ENCODE measurements around the gene PEAK3.
A peak's percentile ranks its signal among the peaks of the same experiment; 100 is the strongest.
"Not testable (repeated sequence)": the region's sequence is repeated elsewhere in the genome, so short reads cannot be mapped to it uniquely, and the experiment has no call there.

The PEAK3 gene

GRCh38 chr19:2288338-2288817 is 6.4 kb upstream of the PEAK3 start:
- no peak for DNase-seq

- no peak for DNase-seq
Observed at GRCh38 chr19:2287585-2288337, 5.8 kb upstream of the PEAK3 start.

GRCh38 chr19:2286402-2287140 is 4.6 kb upstream of the PEAK3 start:
- no peak for DNase-seq

GRCh38 chr19:2283835-2284507 is 2.0 kb upstream of the PEAK3 start:
- no peak for DNase-seq

GRCh38 chr19:2282862-2283237 is 875 bp upstream of the PEAK3 start:
- DNase-seq, result no peak

GRCh38 chr19:2281265-2282061 is 512 bp downstream of the PEAK3 start:
- DNase-seq, result not testable (repeated sequence)

- no peak for DNase-seq
Observed at GRCh38 chr19:2280633-2281264, 1.2 kb downstream of the PEAK3 start.

- no peak for DNase-seq
Observed at GRCh38 chr19:2278459-2279158, 3.4 kb downstream of the PEAK3 start.

- no peak for DNase-seq
Observed at GRCh38 chr19:2277138-2277537, 4.8 kb downstream of the PEAK3 start.

GRCh38 chr19:2276429-2276986 is 5.5 kb downstream of the PEAK3 start:
- DNase-seq, result no peak

- DNase-seq, result no peak
Observed at GRCh38 chr19:2275588-2276428, 6.2 kb downstream of the PEAK3 start.

- peak; percentile 24 to 70 for DNase-seq
Observed at GRCh38 chr19:2274931-2275535, 6.9 kb downstream of the PEAK3 start.

GRCh38 chr19:2274185-2274711 is 7.7 kb downstream of the PEAK3 start:
- DNase-seq, result no peak

- peak; percentile 25 to 74 for DNase-seq
Observed at GRCh38 chr19:2273356-2274184, 8.4 kb downstream of the PEAK3 start.

- DNase-seq, result no peak
Observed at GRCh38 chr19:2271234-2272103, 10.5 kb downstream of the PEAK3 start.

- peak; percentile 11 to 59 for DNase-seq
Observed at GRCh38 chr19:2270423-2271233, 11.3 kb downstream of the PEAK3 start.

- no peak for DNase-seq
Observed at GRCh38 chr19:2270157-2270422, 11.9 kb downstream of the PEAK3 start.
